Endothelial cell of umbilical vein (primary cell): ENCODE data around the gene GTF2F1. TPM values are rescaled to one million over a fixed set of nuclear protein-coding genes. Genes with fewer than 3 reads are reported as not detected.

Experiments
- BruUV-seq: library from RNA; stranded (reverse); fragments of 400-500 nt; replicated peaks from 2 replicates; lab custom pipeline; 2021; lab: Mats Ljungman, UMichigan
- CTCF ChIA-PET: fragments of 300-600, 350-600 bp; sonication (Branson Sonifier 250); formaldehyde crosslinking; loops from one replicate; lab custom pipeline; 2021; ENCODE audit warnings: antibody characterized with exemption, inconsistent platforms; lab: Charles Lee
- POLR2A ChIA-PET: fragments of 300-600, 350-600 bp; sonication (Branson Sonifier 250); formaldehyde crosslinking; loops from one replicate; lab custom pipeline; 2021; ENCODE audit warnings: antibody characterized with exemption, inconsistent platforms; lab: Charles Lee
- DNase-seq: peaks from one replicate; pipeline ENCODE4 v3.0.0-alpha.2; 2011; ENCODE audit warnings: low read depth, low spot score
- FAIRE-seq: peaks from 2 replicates; lab custom pipeline; 2011; peaks lifted over from hg19 to GRCh38; lab: Jason Lieb, UNC
- H2AFZ ChIP-seq: 2 replicates; pipeline ENCODE4 v1.6.0; 2012; ENCODE audit warnings: low read depth, low read length, control low read depth, inconsistent platforms
- H3K27ac ChIP-seq: 2 replicates; pipeline ENCODE4 v1.5.1; 2011; ENCODE audit warnings: low read depth, mild to moderate bottlenecking, control low read depth, low read length, moderate library complexity; ENCODE audit not compliant: insufficient read depth
- H3K27me3 ChIP-seq, 2 experiments: 2 replicates each; pipeline versions ENCODE4 v1.6.0 to v1.6.1; 2011; ENCODE audit warnings: low read length in 2 of 2, mixed read lengths in 1 of 2; ENCODE audit not compliant: control insufficient read depth in 2 of 2, insufficient read depth in 2 of 2
- H3K36me3 ChIP-seq, 2 experiments: 2 replicates in 1 of 2; 3 replicates in 1 of 2; pipeline ENCODE4 v1.5.1; 2011; ENCODE audit warnings: low read length in 2 of 2, mild to moderate bottlenecking in 1 of 2, moderate library complexity in 1 of 2; ENCODE audit not compliant: control insufficient read depth in 2 of 2, insufficient read depth in 2 of 2; ENCODE audit errors: extremely low read depth in 1 of 2
- H3K4me1 ChIP-seq: 3 replicates; pipeline ENCODE4 v1.5.1; 2011; ENCODE audit warnings: mild to moderate bottlenecking, low read length; ENCODE audit not compliant: control insufficient read depth, insufficient read depth; ENCODE audit errors: extremely low read depth
- H3K4me2 ChIP-seq: 2 replicates; pipeline ENCODE4 v1.6.1; 2011; ENCODE audit warnings: low read length, control low read depth, mixed read lengths; ENCODE audit not compliant: insufficient read depth
- H3K4me3 ChIP-seq, 3 experiments: fragments of 200-600 bp in 1 of 3; sonication (generic), shearing (Covaris generic) in 1 of 3; replicated peaks in 1 of 3; 2 replicates each; pipeline ENCODE4 v1.5.1; 2011 to 2016; ENCODE audit warnings: control low read depth in 3 of 3, low read length in 3 of 3, mild to moderate bottlenecking in 2 of 3, inconsistent platforms in 1 of 3, low read depth in 1 of 3, moderate library complexity in 1 of 3; ENCODE audit not compliant: insufficient read depth in 1 of 3
- H3K79me2 ChIP-seq: 2 replicates; pipeline ENCODE4 v1.6.0; 2012; ENCODE audit warnings: low read length, inconsistent platforms; ENCODE audit not compliant: control insufficient read depth, insufficient read depth
- H3K9ac ChIP-seq: replicated peaks from 2 replicates; pipeline ENCODE3; 2011; ENCODE audit warnings: low read length, control low read depth; ENCODE audit not compliant: insufficient read depth; ENCODE audit errors: extremely low read depth
- H3K9me1 ChIP-seq: replicated peaks from 3 replicates; pipeline ENCODE4 v1.6.0; 2011; ENCODE audit warnings: mild to moderate bottlenecking, low read length; ENCODE audit not compliant: control insufficient read depth, insufficient read depth; ENCODE audit errors: extremely low read depth
- H3K9me3 ChIP-seq: replicated peaks from 2 replicates; pipeline ENCODE4 v1.5.1; 2012; ENCODE audit warnings: low read length, inconsistent platforms; ENCODE audit not compliant: control insufficient read depth, insufficient read depth
- H4K20me1 ChIP-seq: replicated peaks from 2 replicates; pipeline ENCODE3; 2011; ENCODE audit warnings: mild to moderate bottlenecking, low read length; ENCODE audit not compliant: control insufficient read depth, insufficient read depth; ENCODE audit errors: extremely low read depth
- EZH2 ChIP-seq: IDR thresholded peaks from 2 replicates; pipeline ENCODE4 v1.6.1; 2012; ENCODE audit warnings: borderline replicate concordance, low read depth, mild to moderate bottlenecking, moderate library complexity, low read length, inconsistent platforms; ENCODE audit not compliant: severe bottlenecking
- FOS ChIP-seq: IDR thresholded peaks from 2 replicates; pipeline ENCODE4 v1.6.1; 2011; ENCODE audit warnings: mild to moderate bottlenecking, low read length, moderate library complexity, borderline replicate concordance; ENCODE audit not compliant: insufficient read depth
- GATA2 ChIP-seq: IDR thresholded peaks from 2 replicates; pipeline ENCODE4 v1.7.0; 2011; ENCODE audit warnings: low read depth, mild to moderate bottlenecking, moderate library complexity, mixed read lengths, low read length; ENCODE audit not compliant: insufficient read length, insufficient read depth
- JUN ChIP-seq: IDR thresholded peaks from 2 replicates; pipeline ENCODE4 v1.6.1; 2011; ENCODE audit warnings: borderline replicate concordance, low read depth; ENCODE audit not compliant: insufficient read length, insufficient read depth
- MYC ChIP-seq: IDR thresholded peaks from one replicate; pipeline ENCODE4 v1.6.1; 2011; ENCODE audit warnings: mild to moderate bottlenecking, low read depth, low read length
- POLR2A ChIP-seq: IDR thresholded peaks from 2 replicates; pipeline ENCODE4 v1.6.1; 2012; ENCODE audit warnings: low read depth, mild to moderate bottlenecking, control low read depth, low read length
- POLR2AphosphoS5 ChIP-seq: IDR thresholded peaks from 2 replicates; pipeline ENCODE4 v1.6.1; 2012; ENCODE audit warnings: low read depth, mild to moderate bottlenecking, control low read depth, low read length, moderate library complexity; ENCODE audit not compliant: insufficient read depth
- dilution Hi-C: fragments of 300-500 bp; cut with MboI; formaldehyde crosslinking; loops from one replicate; pipeline ENCODE4 v1.15.0; 2019; ENCODE audit warnings: low sequenced_read_pairs; ENCODE audit not compliant: extremely low pct_ligation_motif_present
- intact Hi-C: fragments of 100-400 bp; cut with micrococcal nuclease; formaldehyde crosslinking; loops from one replicate; pipeline ENCODE4 v1.10.0; 2022
- polyA plus RNA-seq, 4 experiments: library from polyadenylated mRNA; depleted of rRNA in 3 of 4; stranded (reverse) in 3 of 4; unstranded in 1 of 4; fragments of >200 nt; gene quantifications; 2 replicates each; pipeline versions ENCODE4 v1.2.1 to v1.2.3, GENCODE V29; 2011 to 2012; ENCODE audit warnings: missing spikeins in 1 of 4
- total RNA-seq: library from RNA; stranded (reverse); gene quantifications from 2 replicates; pipeline ENCODE4 v1.2.3, GENCODE V29; 2021
- TF ChIP-seq, protein P1 (sequence below), 2 donors: IDR thresholded peaks; 1 replicate in 1 of 2; 2 replicates in 1 of 2; pipeline ENCODE4 v1.5.1; 2011; ENCODE audit warnings: low read length in 2 of 2, mild to moderate bottlenecking in 2 of 2, moderate library complexity in 2 of 2, control low read depth in 1 of 2, inconsistent platforms in 1 of 2, low read depth in 1 of 2; ENCODE audit not compliant: insufficient read depth in 1 of 2; ENCODE audit errors: extremely low read depth in 1 of 2
- TF ChIP-seq, protein P2 (sequence below): IDR thresholded peaks from 2 replicates; pipeline ENCODE4 v1.6.1; 2011; ENCODE audit not compliant: insufficient read depth, insufficient read length

The GTF2F1 gene
- total and polyA plus RNA-seq, 2 donors (not counting 3 experiments of a cell fraction or from before 2014, with no cell fraction given), result 44.8 to 56.4 TPM

DNA sequence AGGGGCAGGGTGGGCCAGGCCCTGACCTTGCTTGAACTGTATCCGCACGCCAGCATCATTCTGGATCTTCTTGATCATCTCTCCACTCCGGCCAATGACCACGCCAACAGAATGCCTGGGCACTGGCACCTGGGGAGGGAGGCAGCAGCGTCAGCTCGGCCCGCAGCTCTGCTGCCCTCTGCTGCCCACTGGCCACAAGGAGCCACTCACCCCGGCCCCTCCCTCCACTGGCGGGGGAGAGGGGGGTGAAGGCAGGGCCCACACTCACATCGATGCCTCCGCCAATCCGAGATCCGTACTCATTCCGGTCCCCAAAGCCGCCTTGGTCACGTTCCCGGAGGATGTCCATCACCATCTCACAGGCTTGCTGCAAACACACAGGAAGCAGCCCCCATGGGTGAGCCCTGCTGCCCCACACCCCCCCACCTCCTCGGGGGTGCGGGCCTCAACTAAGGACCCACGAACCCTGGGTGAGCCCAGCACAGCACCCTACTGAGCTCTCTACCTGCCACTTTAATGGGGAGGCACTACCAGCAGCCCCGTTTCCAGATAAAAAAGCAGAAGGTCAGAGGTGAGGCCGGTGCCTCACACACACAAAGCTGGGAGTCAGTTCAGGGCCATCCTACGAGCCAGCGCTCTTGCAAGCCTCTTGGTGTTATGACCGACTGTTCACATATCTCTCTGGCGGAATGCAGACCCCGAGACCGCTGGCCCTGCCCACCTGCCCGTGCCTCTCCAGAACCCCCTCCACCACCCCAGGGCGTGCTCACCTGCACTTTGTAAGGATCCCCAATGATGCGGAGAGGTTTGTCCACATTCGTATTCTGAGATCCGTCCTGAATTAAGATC lies 25.0 kb upstream of the GTF2F1 start:
- Histone ChIP-seq H3K4me1 (peaks cover 3% of the 10 kb centered on the region), H3K4me2 (no peak overlapping the region), H3K9me3 (no peaks in the 10 kb centered on the region), H2AFZ (no peak overlapping the region), H3K9ac (no peak overlapping the region), H3K9me1 (no peaks in the 10 kb centered on the region), H3K36me3 (peaks cover 33 to 70% of the 10 kb centered on the region in 2 experiments), H3K27me3 (no peaks in the 10 kb centered on the region), H3K79me2 (peaks cover 44% of the 10 kb centered on the region), H3K4me3 (no peak overlapping the region), H4K20me1 (peaks cover 3% of the 10 kb centered on the region), H3K27ac (no peak overlapping the region)
- TF ChIP-seq EZH2 (no peak), FOS (no peak), MYC (no peak), POLR2AphosphoS5 (no peak), POLR2A (no peak), JUN (no peak), GATA2 (no peak)
- TF ChIP-seq, protein P1, sequence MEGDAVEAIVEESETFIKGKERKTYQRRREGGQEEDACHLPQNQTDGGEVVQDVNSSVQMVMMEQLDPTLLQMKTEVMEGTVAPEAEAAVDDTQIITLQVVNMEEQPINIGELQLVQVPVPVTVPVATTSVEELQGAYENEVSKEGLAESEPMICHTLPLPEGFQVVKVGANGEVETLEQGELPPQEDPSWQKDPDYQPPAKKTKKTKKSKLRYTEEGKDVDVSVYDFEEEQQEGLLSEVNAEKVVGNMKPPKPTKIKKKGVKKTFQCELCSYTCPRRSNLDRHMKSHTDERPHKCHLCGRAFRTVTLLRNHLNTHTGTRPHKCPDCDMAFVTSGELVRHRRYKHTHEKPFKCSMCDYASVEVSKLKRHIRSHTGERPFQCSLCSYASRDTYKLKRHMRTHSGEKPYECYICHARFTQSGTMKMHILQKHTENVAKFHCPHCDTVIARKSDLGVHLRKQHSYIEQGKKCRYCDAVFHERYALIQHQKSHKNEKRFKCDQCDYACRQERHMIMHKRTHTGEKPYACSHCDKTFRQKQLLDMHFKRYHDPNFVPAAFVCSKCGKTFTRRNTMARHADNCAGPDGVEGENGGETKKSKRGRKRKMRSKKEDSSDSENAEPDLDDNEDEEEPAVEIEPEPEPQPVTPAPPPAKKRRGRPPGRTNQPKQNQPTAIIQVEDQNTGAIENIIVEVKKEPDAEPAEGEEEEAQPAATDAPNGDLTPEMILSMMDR (IDR thresholded peaks at IDR 0.05; ENCODE audit: extremely low read depth in 1 of 2, insufficient read depth in 1 of 2, low read depth in 1 of 2, low read length in 2 of 2), result peak; percentile 30 to 54
- TF ChIP-seq, protein P2, sequence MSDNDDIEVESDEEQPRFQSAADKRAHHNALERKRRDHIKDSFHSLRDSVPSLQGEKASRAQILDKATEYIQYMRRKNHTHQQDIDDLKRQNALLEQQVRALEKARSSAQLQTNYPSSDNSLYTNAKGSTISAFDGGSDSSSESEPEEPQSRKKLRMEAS, result no peak
- FAIRE-seq, result no peak
- dilution Hi-C loops, result no loop called here
- BruUV-seq, result no TSS peak
- intact Hi-C loops, result no loop called here
- DNase-seq, result peak; percentile 7
- ChIA-PET POLR2A (no interaction called here), CTCF (interaction anchor here (0.8 to 2.0 kb wide), 3 partner anchors 15 to 292 kb away, joined by 4 to 8 read pairs (median 6); no protein-coding TSS in a partner anchor)
